IPS DF 6.9 (cell line): ENCODE results near the gene ZNF646.
"Not testable (repeated sequence)": the region's sequence is repeated elsewhere in the genome, so short reads cannot be mapped to it uniquely, and the experiment has no call there.

Experiments
- DNase-seq: peaks from one replicate; pipeline ENCODE4 v3.0.0-alpha.2; 2013; ENCODE audit warnings: low read depth, low spot score
- H3K27ac ChIP-seq: one replicate; pipeline ENCODE4 v1.5.1; 2013; ENCODE audit warnings: low read length, control low read depth
- H3K27me3 ChIP-seq: 2 replicates; pipeline ENCODE4 v1.6.1; 2013; ENCODE audit warnings: mild to moderate bottlenecking, low read length; ENCODE audit not compliant: control insufficient read depth, insufficient read depth
- H3K36me3 ChIP-seq: 2 replicates; pipeline ENCODE4 v1.6.1; 2013; ENCODE audit warnings: low read length; ENCODE audit not compliant: control insufficient read depth, insufficient read depth
- H3K4me1 ChIP-seq: 2 replicates; pipeline ENCODE4 v1.6.1; 2013; ENCODE audit warnings: low read length; ENCODE audit not compliant: control insufficient read depth, insufficient read depth
- H3K4me3 ChIP-seq: 2 replicates; pipeline ENCODE4 v1.5.1; 2013; ENCODE audit warnings: mild to moderate bottlenecking, low read length
- H3K9me3 ChIP-seq: 2 replicates; pipeline ENCODE4 v1.6.1; 2013; ENCODE audit warnings: low read length, inconsistent platforms; ENCODE audit not compliant: control insufficient read depth, insufficient read depth
- WGBS: extraction: QIAGEN DNeasy Blood & Tissue Kit; methylation state at CpG from one replicate; pipeline ENCODE4 v1.1.7; 2013; ENCODE audit warnings: mixed read lengths, missing lambda C conversion rate; ENCODE audit not compliant: insufficient read length, insufficient coverage; 5-methylcytosine and 5-hydroxymethylcytosine counted together

ZNF646 gene

DNA sequence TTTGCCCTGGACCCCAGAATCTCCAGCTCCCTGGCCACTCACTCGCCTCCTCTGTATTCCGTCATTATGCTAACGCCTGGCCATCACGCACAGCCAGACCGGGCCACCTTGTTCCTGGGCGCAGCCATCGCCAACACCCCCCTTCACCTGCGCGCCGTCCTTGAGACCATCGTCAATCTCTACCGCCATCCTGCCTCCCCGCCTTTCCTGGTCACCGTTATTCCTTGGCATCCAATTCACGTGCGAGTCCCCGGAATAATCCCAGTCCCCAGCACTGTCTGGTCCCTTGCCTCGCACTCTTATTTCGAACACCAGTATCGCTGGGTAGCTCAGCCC is 19.8 kb downstream of the ZNF646 start:
- Histone ChIP-seq H3K27me3 (no peaks in the 10 kb centered on the region), H3K4me1 (peaks cover 2% of the 10 kb centered on the region; the same call in 1 of the 2 replicates), H3K27ac (no peak overlapping the region), H3K36me3 (peaks cover 10% of the 10 kb centered on the region; the same call in 1 of the 2 replicates), H3K9me3 (no peaks in the 10 kb centered on the region), H3K4me3 (peak overlapping the region; percentile 72)
- whole genome bisulfite sequencing = no CpG with 5 or more reads among the region's 20 CpGs
- no peak for DNase-seq

DNA sequence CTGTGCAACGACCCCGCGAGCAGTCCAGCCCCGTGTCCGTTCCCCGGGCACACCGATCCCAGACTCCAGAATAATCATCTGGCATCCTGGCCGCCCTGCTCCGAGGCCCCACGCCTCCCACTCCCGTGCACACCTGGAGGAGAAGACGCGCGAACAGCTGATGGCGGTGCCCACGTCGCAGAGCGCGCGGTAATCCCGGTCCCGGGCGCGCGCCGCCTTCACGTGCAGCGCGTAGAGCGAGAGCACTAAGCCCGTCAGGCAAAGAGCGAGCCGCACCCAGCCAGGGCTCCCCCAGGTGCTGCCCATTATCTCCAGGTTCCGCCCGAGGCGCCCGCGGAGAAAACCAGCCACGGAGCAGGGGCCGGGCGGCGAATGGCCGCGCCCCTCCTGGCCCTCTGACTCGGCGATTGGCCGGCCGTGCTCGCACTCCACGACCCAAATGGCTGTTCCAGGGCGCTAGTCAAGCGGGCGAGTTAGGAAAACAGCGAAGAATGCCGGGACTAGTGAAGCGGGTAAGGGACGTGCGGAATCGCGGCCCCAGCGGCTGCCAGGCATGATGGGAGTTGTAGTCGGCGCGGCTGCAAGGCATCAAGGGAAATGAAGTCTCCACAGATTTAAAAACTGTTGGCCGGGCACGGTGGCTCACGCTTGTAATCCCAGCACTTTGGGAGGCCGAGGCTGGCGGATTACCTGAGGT is 20.4 kb downstream of the ZNF646 start, which contains the start of gene VKORC1:
TSS of gene VKORC1 (minus strand) at position 374 of the 697 bp plus-strand sequence. CDS start at position 306, 68 bp downstream.
- Histone ChIP-seq H3K4me3 (peak within 1 kb of the TSS; percentile 72), H3K4me1 (peaks cover 2% of the 10 kb centered on the region; the same call in 1 of the 2 replicates), H3K27ac (no peak within 1 kb of the TSS), H3K27me3 (no peaks in the 10 kb centered on the region), H3K9me3 (no peaks in the 10 kb centered on the region), H3K36me3 (peaks cover 10% of the 10 kb centered on the region; the same call in 1 of the 2 replicates)
- no CpG with 5 or more reads among the region's 69 CpGs for WGBS
- DNase-seq = peak; percentile 96

DNA sequence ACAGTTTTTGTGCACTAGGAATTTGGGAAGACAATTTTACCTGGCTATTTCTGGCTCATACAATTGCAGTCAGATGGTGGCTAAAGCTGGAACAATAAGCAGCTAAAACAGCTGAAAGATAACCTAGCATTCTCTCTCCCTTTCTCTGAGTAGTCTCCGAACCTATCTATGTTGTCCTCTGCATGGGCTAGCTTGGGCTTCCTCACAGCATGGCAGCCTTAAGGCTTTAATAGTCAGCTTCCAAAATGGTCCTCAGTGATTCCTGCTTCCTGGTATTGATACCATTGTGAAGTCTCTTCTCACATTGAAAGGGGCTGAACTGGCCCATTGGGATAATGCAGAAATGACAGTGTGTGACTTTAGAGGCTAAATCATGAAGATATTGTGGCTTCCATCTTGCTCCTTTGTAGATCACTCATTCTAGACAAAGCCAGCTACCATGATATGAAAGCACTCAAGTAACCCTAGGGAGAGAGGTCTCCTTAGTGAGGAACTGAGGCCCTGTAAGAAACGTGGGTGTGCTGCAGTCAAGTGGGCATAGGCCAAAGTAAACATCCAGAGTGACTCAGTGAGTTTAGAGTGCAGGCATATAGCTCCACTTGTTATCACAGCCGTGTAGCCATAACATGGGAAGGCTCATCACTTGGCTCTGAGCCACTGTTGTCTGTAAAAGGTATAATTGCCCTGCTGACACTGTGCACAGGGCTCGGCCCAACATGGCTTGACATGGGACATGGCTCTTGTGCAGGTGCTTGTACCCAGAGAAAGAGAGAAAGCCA is 25.8 kb downstream of the ZNF646 start:
- Histone ChIP-seq H3K27ac (no peak overlapping the region), H3K4me3 (no peak overlapping the region), H3K36me3 (no peaks in the 10 kb centered on the region), H3K4me1 (no peaks in the 10 kb centered on the region), H3K27me3 (no peaks in the 10 kb centered on the region), H3K9me3 (no peaks in the 10 kb centered on the region)
- no CpG with 5 or more reads among the region's 4 CpGs for WGBS
- no peak for DNase-seq

DNA sequence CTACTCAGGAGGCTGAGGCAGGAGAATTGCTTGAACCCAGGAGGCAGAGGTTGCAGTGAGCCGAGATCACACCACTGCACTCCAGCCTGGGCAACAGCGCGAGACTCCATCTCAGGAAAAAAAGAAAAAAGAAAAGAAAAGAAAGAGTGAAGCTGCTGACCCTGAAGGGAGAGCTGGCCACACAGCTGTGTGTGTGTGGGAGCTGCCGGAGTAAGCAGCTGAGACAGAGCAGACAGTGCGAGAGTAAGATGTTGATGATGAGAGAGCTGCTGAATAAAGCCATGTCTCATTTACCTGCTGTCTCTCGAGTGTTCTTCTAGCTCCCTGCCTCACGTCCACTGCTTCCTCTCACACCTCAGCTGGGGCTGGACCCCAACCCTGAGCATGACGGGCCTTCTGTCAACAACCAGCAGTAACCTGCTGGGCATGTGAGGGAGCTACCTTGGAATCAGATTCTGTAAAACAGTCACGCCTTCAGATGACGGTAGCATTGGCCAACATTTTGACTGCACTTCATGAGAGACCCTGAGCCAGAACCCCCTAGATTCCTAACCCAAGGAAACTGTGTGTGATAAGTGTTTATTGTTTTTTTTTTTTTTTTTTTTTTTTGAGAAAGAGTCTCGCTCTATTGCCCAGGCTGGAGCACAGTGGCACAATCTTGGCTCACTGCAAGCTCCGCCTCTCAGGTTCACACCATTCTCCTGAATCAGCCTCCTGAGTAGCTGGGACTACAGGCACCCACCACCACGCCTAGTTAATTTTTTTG is 26.8 kb downstream of the ZNF646 start:
- not testable (repeated sequence) for H3K27ac ChIP-seq, H3K4me3 ChIP-seq, H3K4me1 ChIP-seq, H3K27me3 ChIP-seq, H3K36me3 ChIP-seq, DNase-seq, H3K9me3 ChIP-seq
- no CpG with 5 or more reads among the region's 13 CpGs for WGBS

DNA sequence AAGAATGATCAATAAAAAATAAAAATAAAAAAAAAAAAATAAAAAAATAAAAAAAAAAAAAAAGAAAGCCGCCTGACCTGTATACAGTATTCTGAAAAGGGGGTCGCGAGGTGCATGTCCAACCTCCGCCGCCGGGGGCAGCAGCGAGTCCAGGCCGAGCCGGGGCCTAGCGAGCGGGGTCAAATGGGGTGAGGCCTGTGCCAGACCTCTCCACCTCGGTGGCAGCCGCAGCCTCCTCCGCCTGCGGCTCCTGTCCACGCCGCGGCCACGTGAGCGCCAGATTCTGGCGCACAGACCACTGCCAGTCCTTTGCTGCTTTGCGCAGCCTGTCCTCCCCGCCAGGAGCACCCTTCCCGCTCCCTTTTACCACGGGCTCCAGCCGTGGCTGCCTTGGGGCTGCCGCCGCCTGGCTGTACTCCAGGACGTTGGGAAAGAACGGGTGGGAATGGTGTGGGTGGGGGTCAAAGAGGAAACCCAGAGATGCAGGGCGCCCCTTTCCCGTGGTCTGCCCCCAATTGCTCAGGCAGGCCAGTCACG is 31.5 kb downstream of the ZNF646 start:
- DNase-seq = peak; percentile 50
- H3K4me1 ChIP-seq = peaks cover 4% of the 10 kb centered on the region
- H3K27me3 ChIP-seq = no peaks in the 10 kb centered on the region
- H3K4me3 ChIP-seq = no peak overlapping the region
- no peak overlapping the region for H3K27ac ChIP-seq
- no CpG with 5 or more reads among the region's 33 CpGs for WGBS
- no peaks in the 10 kb centered on the region; the same call in 1 of the 2 replicates for H3K36me3 ChIP-seq
- H3K9me3 ChIP-seq = no peaks in the 10 kb centered on the region

DNA sequence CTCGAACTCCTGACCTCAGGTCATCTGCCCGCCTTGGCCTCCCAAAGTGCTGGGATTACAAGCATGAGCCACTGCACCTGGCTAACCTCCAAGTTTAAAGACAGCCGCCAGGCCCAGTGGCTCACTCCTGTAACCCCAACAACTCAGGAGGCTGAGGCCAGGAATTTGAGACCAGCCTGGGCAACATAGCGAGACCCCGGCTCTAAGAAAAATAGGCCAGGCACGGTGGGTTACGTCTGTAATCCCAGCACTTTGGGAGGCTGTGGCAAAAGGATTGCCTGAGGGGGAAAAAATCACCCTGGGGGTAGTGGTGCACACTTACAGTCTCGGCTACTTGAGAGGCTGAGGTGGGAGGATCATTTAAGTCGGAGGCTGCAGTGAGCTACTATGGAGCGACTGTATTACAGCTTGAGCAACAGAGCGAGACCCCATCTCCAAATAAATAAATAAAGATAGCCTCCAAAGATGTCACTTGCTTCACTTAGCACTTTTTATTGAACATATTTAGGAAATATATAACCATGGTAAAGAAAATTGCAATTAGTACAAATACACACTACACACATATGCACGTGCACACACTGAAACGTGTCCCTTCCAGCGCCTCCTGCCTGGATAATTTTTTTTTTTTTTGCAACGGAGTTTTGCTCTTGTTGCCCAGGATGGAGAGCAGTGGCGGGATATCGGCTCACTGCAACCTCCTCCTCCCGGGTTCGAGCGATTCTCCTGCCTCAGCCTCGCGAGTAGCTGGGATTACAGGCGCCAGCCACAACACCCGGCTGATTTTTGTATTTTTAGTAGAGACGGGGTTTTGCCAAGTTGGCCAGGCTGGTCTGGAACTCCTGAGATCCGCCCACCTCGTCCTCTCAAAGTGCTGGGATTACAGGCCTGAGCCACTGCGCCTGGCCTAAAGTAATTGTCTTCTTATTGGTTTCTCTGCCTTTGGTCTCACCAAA is 32.6 kb downstream of the ZNF646 start:
- DNase-seq = no peak

DNA sequence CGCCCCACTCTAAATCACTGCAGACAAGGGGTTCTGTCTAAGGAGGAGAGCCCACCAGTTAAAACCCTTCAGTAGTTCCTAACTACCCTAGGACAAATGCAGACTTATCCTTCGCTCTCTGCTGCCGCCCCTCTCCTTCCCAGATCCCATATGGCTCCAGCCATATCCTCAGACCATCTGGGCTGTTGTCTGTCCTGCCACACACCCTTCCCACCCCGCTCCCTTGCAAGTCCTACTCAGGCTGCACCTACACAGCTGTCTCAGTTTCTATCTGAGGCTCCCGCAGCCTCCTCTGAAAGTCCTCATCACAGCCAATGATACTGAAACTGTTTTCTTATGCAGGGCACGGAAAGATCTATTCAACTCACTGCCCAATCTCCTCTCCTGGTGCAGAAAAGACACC is 33.2 kb downstream of the ZNF646 start:
- peaks cover 6% of the 10 kb centered on the region for H3K36me3 ChIP-seq
- DNase-seq = no peak
- no peak overlapping the region for H3K27ac ChIP-seq
- WGBS = no CpG with 5 or more reads among the region's 6 CpGs
- no peaks in the 10 kb centered on the region for H3K27me3 ChIP-seq
- peaks cover 4% of the 10 kb centered on the region for H3K4me1 ChIP-seq
- no peak overlapping the region for H3K4me3 ChIP-seq
- no peaks in the 10 kb centered on the region for H3K9me3 ChIP-seq

More for the DNA sequence above, 32.6 kb downstream of the ZNF646 start:
- H3K9me3 ChIP-seq = no peaks in the 10 kb centered on the region
- H3K27ac ChIP-seq = no peak overlapping the region
- no peaks in the 10 kb centered on the region; the same call in 1 of the 2 replicates for H3K36me3 ChIP-seq
- H3K4me1 ChIP-seq = peaks cover 4% of the 10 kb centered on the region
- H3K27me3 ChIP-seq = no peaks in the 10 kb centered on the region
- no peak overlapping the region for H3K4me3 ChIP-seq
- WGBS = no CpG with 5 or more reads among the region's 28 CpGs

DNA sequence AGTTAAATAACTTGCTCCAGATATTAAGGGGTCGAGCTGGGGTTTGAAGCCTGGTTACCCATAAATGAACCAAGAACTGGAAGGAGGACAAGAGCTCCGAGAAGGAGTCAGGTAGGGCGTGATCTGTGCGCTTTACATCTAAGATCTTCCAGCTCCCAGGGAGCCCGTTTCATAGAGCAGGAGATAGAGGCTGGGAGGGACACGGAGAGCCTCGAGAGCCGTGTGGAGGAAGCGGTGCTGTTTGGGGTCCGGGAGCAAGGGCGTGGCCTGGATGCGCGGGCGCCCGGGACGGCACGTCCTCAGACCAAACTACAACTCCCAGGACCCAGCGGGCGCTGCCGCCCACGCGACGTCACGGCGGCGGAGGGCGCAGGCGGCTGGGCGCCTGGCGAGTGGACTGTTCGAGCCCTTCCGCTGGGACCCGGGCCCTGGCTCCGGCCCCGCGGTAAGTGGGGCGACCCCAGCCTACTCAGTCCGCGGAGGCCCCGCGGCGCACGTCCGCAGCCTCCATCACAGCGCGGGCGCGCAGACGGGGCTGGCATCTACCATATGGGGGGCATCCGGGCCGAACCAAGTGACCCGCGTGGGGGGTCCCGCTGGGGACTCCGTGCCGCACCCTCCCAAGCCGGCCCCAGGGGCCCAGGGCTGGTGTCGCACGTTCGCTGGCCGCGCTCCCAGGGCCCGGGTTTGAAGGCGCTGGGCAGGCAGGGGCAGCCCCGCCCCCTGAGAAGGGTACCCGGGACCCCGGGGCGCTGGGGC is 34.0 kb downstream of the ZNF646 start, which contains the start of gene BCKDK:
TSS of gene BCKDK (plus strand) at position 352 of the 759 bp plus-strand sequence. CDS start 838 bp downstream, outside the sequence.
- Histone ChIP-seq H3K4me3 (peak within 1 kb of the TSS; percentile 78), H3K9me3 (no peaks in the 10 kb centered on the region), H3K36me3 (peaks cover 7% of the 10 kb centered on the region), H3K27ac (no peak within 1 kb of the TSS), H3K27me3 (no peaks in the 10 kb centered on the region), H3K4me1 (peaks cover 4% of the 10 kb centered on the region)
- DNase-seq = no peak
- WGBS = no CpG with 5 or more reads among the region's 68 CpGs
